PFSK-1 (cell line): ENCODE results near the gene TULP4.

Experiments used
- POLR2AphosphoS5 ChIP-seq: IDR thresholded peaks from 2 replicates; pipeline ENCODE4 v1.6.1; 2012; ENCODE audit warnings: low read depth, mild to moderate bottlenecking, control low read depth, low read length, moderate library complexity
- REST ChIP-seq, 2 experiments: IDR thresholded peaks; 2 replicates each; pipeline versions ENCODE4 v1.6.1 to v1.8.0; 2011 to 2012; ENCODE audit warnings: low read depth in 2 of 2, low read length in 2 of 2, control low read depth in 1 of 2, inconsistent platforms in 1 of 2, mild to moderate bottlenecking in 1 of 2, moderate library complexity in 1 of 2; ENCODE audit not compliant: insufficient read depth in 1 of 2
- SIN3A ChIP-seq: IDR thresholded peaks from 2 replicates; pipeline ENCODE4 v1.6.1; 2012; ENCODE audit warnings: mild to moderate bottlenecking, low read length, moderate library complexity, borderline replicate concordance; ENCODE audit not compliant: insufficient read depth
- TAF1 ChIP-seq: IDR thresholded peaks from 2 replicates; pipeline ENCODE4 v1.6.1; 2012; ENCODE audit warnings: low read length, control low read depth, borderline replicate concordance; ENCODE audit not compliant: insufficient read depth

- TF ChIP-seq POLR2AphosphoS5: no peak
- TF ChIP-seq REST (IDR thresholded peaks at IDR 0.05; ENCODE audit: insufficient read depth in 1 of 2, low read depth in 2 of 2, low read length in 2 of 2): no peak
- no peak for TF ChIP-seq SIN3A
- TF ChIP-seq TAF1: no peak
These were observed 127.0 kb downstream of the TULP4 start for GRCh38 chr6:158439255-158439654.
